HepG2 (cell line): ENCODE results near the gene POLD3. TPM values are rescaled to one million over a fixed set of nuclear protein-coding genes. Genes with fewer than 3 reads are reported as not detected.

ENCODE experiments used
- DMAP1 ChIP-seq: IDR thresholded peaks from 2 replicates; pipeline ENCODE4 v1.6.1; 2016
- EZH2 ChIP-seq: conservative IDR thresholded peaks from 2 replicates; pipeline ENCODE4 v1.6.1; 2012; ENCODE audit warnings: mild to moderate bottlenecking, low read depth, low read length, moderate library complexity
- FOSL1 ChIP-seq: sonication (generic); formaldehyde crosslinking; IDR thresholded peaks from 2 replicates; pipeline ENCODE4 v1.9.0; 2021; ENCODE audit warnings: missing genetic modification reagents, borderline replicate concordance
- MIER3 ChIP-seq: IDR thresholded peaks from 2 replicates; pipeline ENCODE4 v1.6.1; 2016; ENCODE audit warnings: missing compliant biosample characterization, borderline replicate concordance
- ZMYM2 ChIP-seq: sonication (generic); formaldehyde crosslinking; IDR thresholded peaks from 2 replicates; pipeline ENCODE4 v1.8.0; 2022; ENCODE audit warnings: mild to moderate bottlenecking, missing genetic modification reagents
- ZNF33B ChIP-seq: sonication (generic); formaldehyde crosslinking; IDR thresholded peaks from 2 replicates; pipeline ENCODE4 v1.5.1; 2020; ENCODE audit warnings: mild to moderate bottlenecking, missing genetic modification reagents
- ZNF563 ChIP-seq: sonication (generic); formaldehyde crosslinking; IDR thresholded peaks from 2 replicates; pipeline ENCODE4 v1.8.0; 2022; ENCODE audit warnings: mild to moderate bottlenecking, moderate library complexity, missing genetic modification reagents
- ZNF782 ChIP-seq: sonication (generic); formaldehyde crosslinking; IDR thresholded peaks from 2 replicates; pipeline ENCODE4 v1.4.0; 2020; ENCODE audit warnings: missing genetic modification reagents, mild to moderate bottlenecking, borderline replicate concordance
- ZNF879 ChIP-seq: sonication (generic); formaldehyde crosslinking; IDR thresholded peaks from 2 replicates; pipeline ENCODE4 v1.8.1; 2023; ENCODE audit warnings: missing genetic modification reagents
- ZSCAN12 ChIP-seq: sonication (generic); formaldehyde crosslinking; IDR thresholded peaks from 2 replicates; pipeline ENCODE4 v1.9.0; 2021; ENCODE audit warnings: mild to moderate bottlenecking, missing genetic modification reagents
- ZSCAN20 ChIP-seq: sonication (generic); formaldehyde crosslinking; IDR thresholded peaks from 2 replicates; pipeline ENCODE4 v1.4.0; 2020; ENCODE audit warnings: missing genetic modification reagents, mild to moderate bottlenecking, borderline replicate concordance
- polyA plus RNA-seq, 8 experiments: library from polyadenylated mRNA; depleted of rRNA in 3 of 8; stranded (reverse) in 7 of 8; unstranded in 1 of 8; fragments of >200 nt; fragmentation: Illumina TruSeq in 4 of 8; extraction: Trizol in 4 of 8; gene quantifications; 2 replicates each; pipeline versions ENCODE4 v1.2.1 to v1.2.3, GENCODE V29; 2011 to 2016; ENCODE audit warnings: low read depth in 4 of 8, missing spikeins in 1 of 8, mixed read lengths in 1 of 8; ENCODE audit not compliant: insufficient read depth in 1 of 8
- total RNA-seq, 5 experiments: library from RNA; depleted of rRNA; stranded (reverse); fragments of >200 nt; fragmentation: Illumina TruSeq; extraction: Trizol; gene quantifications; 2 replicates each; pipeline ENCODE4 v1.2.3, GENCODE V29; 2016; ENCODE audit warnings: low read depth in 1 of 5
- TF ChIP-seq, protein P1 (sequence below): sonication (generic); formaldehyde crosslinking; IDR thresholded peaks from 2 replicates; pipeline ENCODE4 v1.4.0; 2020; ENCODE audit warnings: missing genetic modification reagents, borderline replicate concordance
- TF ChIP-seq, protein P2 (sequence below): IDR thresholded peaks from 2 replicates; pipeline ENCODE4 v1.6.1; 2016; ENCODE audit warnings: missing biosample characterization, missing genetic modification reagents, low read depth
- TF ChIP-seq, protein P3 (sequence below): sonication (generic); formaldehyde crosslinking; IDR thresholded peaks from 2 replicates; pipeline ENCODE4 v1.5.1; 2020; ENCODE audit warnings: missing genetic modification reagents, mild to moderate bottlenecking, borderline replicate concordance

POLD3 gene
- total and polyA plus RNA-seq, 2 of the 13 experiments (the other 11 are each of a cell fraction or from before 2014, with no cell fraction given): 6.3 to 18.9 TPM

DNA sequence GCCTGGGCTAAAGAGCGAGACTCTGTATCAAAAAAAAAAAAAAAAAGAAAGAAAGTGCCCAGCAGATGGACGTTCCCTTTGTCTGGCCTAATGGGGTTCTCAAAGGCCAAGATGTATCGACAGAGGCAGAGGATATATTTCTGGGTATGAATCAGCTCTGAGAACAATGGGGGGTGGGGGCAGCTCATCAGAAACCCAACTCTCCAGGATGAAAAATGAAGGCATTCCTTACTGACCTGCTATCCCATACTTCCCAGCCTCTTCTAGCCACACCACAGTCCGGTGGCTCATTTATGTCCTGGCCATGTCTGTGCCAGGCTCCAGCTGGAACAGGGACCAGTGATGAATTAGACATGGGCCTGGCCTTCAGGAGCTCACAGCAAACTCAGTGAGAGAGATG lies 15.2 kb upstream of the POLD3 start (continued):
- TF ChIP-seq, protein P1, sequence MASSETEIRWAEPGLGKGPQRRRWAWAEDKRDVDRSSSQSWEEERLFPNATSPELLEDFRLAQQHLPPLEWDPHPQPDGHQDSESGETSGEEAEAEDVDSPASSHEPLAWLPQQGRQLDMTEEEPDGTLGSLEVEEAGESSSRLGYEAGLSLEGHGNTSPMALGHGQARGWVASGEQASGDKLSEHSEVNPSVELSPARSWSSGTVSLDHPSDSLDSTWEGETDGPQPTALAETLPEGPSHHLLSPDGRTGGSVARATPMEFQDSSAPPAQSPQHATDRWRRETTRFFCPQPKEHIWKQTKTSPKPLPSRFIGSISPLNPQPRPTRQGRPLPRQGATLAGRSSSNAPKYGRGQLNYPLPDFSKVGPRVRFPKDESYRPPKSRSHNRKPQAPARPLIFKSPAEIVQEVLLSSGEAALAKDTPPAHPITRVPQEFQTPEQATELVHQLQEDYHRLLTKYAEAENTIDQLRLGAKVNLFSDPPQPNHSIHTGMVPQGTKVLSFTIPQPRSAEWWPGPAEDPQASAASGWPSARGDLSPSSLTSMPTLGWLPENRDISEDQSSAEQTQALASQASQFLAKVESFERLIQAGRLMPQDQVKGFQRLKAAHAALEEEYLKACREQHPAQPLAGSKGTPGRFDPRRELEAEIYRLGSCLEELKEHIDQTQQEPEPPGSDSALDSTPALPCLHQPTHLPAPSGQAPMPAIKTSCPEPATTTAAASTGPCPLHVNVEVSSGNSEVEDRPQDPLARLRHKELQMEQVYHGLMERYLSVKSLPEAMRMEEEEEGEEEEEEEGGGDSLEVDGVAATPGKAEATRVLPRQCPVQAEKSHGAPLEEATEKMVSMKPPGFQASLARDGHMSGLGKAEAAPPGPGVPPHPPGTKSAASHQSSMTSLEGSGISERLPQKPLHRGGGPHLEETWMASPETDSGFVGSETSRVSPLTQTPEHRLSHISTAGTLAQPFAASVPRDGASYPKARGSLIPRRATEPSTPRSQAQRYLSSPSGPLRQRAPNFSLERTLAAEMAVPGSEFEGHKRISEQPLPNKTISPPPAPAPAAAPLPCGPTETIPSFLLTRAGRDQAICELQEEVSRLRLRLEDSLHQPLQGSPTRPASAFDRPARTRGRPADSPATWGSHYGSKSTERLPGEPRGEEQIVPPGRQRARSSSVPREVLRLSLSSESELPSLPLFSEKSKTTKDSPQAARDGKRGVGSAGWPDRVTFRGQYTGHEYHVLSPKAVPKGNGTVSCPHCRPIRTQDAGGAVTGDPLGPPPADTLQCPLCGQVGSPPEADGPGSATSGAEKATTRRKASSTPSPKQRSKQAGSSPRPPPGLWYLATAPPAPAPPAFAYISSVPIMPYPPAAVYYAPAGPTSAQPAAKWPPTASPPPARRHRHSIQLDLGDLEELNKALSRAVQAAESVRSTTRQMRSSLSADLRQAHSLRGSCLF (CRISPR knock-in tag): no peak
- TF ChIP-seq ZSCAN12 (CRISPR knock-in tag): no peak
- TF ChIP-seq FOSL1 (CRISPR knock-in tag): no peak
- no peak for TF ChIP-seq DMAP1 (CRISPR knock-in tag)
- no peak for TF ChIP-seq ZNF879 (CRISPR knock-in tag)
- no peak for TF ChIP-seq MIER3
- TF ChIP-seq ZNF33B (CRISPR knock-in tag): no peak
- no peak for TF ChIP-seq ZMYM2
- TF ChIP-seq, protein P2, sequence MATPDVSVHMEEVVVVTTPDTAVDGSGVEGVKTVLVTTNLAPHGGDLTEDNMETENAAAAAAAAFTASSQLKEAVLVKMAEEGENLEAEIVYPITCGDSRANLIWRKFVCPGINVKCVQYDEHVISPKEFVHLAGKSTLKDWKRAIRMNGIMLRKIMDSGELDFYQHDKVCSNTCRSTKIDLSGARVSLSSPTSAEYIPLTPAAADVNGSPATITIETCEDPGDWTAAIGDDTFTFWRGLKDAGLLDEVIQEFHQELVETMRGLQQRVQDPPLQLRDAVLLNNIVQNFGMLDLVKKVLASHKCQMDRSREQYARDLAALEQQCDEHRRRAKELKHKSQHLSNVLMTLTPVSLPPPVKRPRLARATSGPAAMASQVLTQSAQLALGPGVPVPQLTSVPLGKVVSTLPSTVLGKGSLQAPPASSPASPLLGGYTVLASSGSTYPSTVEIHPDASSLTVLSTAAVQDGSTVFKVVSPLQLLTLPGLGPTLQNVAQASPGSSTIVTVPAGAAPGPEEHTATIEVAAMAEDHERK (CRISPR knock-in tag): no peak
- TF ChIP-seq, protein P3, sequence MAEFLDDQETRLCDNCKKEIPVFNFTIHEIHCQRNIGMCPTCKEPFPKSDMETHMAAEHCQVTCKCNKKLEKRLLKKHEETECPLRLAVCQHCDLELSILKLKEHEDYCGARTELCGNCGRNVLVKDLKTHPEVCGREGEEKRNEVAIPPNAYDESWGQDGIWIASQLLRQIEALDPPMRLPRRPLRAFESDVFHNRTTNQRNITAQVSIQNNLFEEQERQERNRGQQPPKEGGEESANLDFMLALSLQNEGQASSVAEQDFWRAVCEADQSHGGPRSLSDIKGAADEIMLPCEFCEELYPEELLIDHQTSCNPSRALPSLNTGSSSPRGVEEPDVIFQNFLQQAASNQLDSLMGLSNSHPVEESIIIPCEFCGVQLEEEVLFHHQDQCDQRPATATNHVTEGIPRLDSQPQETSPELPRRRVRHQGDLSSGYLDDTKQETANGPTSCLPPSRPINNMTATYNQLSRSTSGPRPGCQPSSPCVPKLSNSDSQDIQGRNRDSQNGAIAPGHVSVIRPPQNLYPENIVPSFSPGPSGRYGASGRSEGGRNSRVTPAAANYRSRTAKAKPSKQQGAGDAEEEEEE (CRISPR knock-in tag): no peak
- no peak for TF ChIP-seq ZNF563 (CRISPR knock-in tag)
- no peak for TF ChIP-seq ZNF782 (CRISPR knock-in tag)
- TF ChIP-seq EZH2: no peak
- no peak for TF ChIP-seq ZSCAN20 (CRISPR knock-in tag)
